ENCODE data around the gene RASL12.

- TF ChIP-seq KDM1A (IDR thresholded peaks at IDR 0.05; ENCODE audit: borderline replicate concordance, low read length), result no peak
- no peak for TF ChIP-seq POLR2AphosphoS5 (IDR thresholded peaks at IDR 0.05; ENCODE audit: low read depth, low read length)
- TF ChIP-seq, protein P1, sequence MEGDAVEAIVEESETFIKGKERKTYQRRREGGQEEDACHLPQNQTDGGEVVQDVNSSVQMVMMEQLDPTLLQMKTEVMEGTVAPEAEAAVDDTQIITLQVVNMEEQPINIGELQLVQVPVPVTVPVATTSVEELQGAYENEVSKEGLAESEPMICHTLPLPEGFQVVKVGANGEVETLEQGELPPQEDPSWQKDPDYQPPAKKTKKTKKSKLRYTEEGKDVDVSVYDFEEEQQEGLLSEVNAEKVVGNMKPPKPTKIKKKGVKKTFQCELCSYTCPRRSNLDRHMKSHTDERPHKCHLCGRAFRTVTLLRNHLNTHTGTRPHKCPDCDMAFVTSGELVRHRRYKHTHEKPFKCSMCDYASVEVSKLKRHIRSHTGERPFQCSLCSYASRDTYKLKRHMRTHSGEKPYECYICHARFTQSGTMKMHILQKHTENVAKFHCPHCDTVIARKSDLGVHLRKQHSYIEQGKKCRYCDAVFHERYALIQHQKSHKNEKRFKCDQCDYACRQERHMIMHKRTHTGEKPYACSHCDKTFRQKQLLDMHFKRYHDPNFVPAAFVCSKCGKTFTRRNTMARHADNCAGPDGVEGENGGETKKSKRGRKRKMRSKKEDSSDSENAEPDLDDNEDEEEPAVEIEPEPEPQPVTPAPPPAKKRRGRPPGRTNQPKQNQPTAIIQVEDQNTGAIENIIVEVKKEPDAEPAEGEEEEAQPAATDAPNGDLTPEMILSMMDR (IDR thresholded peaks at IDR 0.05; ENCODE audit: control extremely low read depth in 1 of 3, insufficient read depth in 1 of 3, low read depth in 1 of 3, low read length in 3 of 3), result no peak
- no peak for TF ChIP-seq POLR2A (IDR thresholded peaks at IDR 0.05; ENCODE audit: control extremely low read depth in 1 of 2, low read depth in 2 of 2, low read length in 2 of 2)
- no peak for TF ChIP-seq EP300 (IDR thresholded peaks at IDR 0.05; ENCODE audit: borderline replicate concordance in 1 of 2, low read depth in 2 of 2, low read length in 2 of 2)
- TF ChIP-seq TAF1 (IDR thresholded peaks at IDR 0.05; ENCODE audit: low read depth, low read length), result no peak
- no peak for TF ChIP-seq EGR1 (IDR thresholded peaks at IDR 0.05; ENCODE audit: borderline replicate concordance, low read depth, low read length)
- no peak for TF ChIP-seq SUZ12 (IDR thresholded peaks at IDR 0.05; ENCODE audit: low read length)
- no peak for TF ChIP-seq SRF (IDR thresholded peaks at IDR 0.05; ENCODE audit: low read depth, low read length)
- no peak for TF ChIP-seq RXRA (IDR thresholded peaks at IDR 0.05; ENCODE audit: insufficient read depth, low read depth, low read length)
- no peak for TF ChIP-seq CBX5 (IDR thresholded peaks at IDR 0.05; ENCODE audit: low read depth, low read length)
- TF ChIP-seq SP2 (IDR thresholded peaks at IDR 0.05; ENCODE audit: low read length), result no peak
Measured at GRCh38 chr15:65059931-65060596, 7.7 kb downstream of the RASL12 start.
